ENCODE measurements around the gene TK1.

TK1 gene

GRCh38 chr17:78225088-78225865 lies 38.4 kb upstream of the TK1 start:
- H3K4me3 ChIP-seq (ENCODE audit: low read length in 2 of 2), result no peak overlapping the region
- no peak overlapping the region for H4K8ac ChIP-seq (ENCODE audit: low read depth, low read length)
- H2BK120ac ChIP-seq (ENCODE audit: low read depth, low read length), result no peak overlapping the region
- no peak for DNase-seq (ENCODE audit: low spot score)
- no peak overlapping the region for H4K91ac ChIP-seq (ENCODE audit: low read depth, low read length, poor library complexity)
- no peaks in the 10 kb centered on the region for H3K4me1 ChIP-seq (ENCODE audit: control insufficient read depth in 2 of 2, insufficient read depth in 1 of 2, low read depth in 1 of 2, low read length in 2 of 2)
- H2AK5ac ChIP-seq (ENCODE audit: low read depth, low read length), result no peak overlapping the region
- no peak overlapping the region for H2BK15ac ChIP-seq (ENCODE audit: low read length)
- H3K4me2 ChIP-seq (ENCODE audit: insufficient read depth, low read length, poor library complexity, severe bottlenecking), result no peak overlapping the region
- H2AFZ ChIP-seq (ENCODE audit: low read length), result no peak overlapping the region
- H3K9ac ChIP-seq (ENCODE audit: low read depth, low read length, poor library complexity), result no peak overlapping the region
- H2BK12ac ChIP-seq (ENCODE audit: low read length), result no peak overlapping the region
- no peak overlapping the region for H3K14ac ChIP-seq (ENCODE audit: low read length)
- H3K27ac ChIP-seq (replicated peaks; ENCODE audit: low read length), result no peak overlapping the region
- H3K4ac ChIP-seq (ENCODE audit: low read length), result no peak overlapping the region
- H3K36me3 ChIP-seq (replicated peaks in 1 of 2; ENCODE audit: control insufficient read depth in 2 of 2, insufficient read depth in 2 of 2, low read length in 2 of 2), result peaks cover 26 to 51% of the 10 kb centered on the region in 2 donors
- peaks cover 0 to 2% (median 1%) of the 10 kb centered on the region in 3 experiments for H3K27me3 ChIP-seq (ENCODE audit: control insufficient read depth in 3 of 3, insufficient read depth in 3 of 3, low read depth in 1 of 3, low read length in 3 of 3)
- no peak overlapping the region for H2BK5ac ChIP-seq (ENCODE audit: low read length)
- no CpG with 5 or more reads among the region's 16 CpGs for WGBS, 2 donors (ENCODE audit: extremely low coverage in 2 of 2, insufficient read length in 2 of 2, insufficient replicate concordance in 1 of 2)
- H3K23ac ChIP-seq (ENCODE audit: low read depth, low read length, poor library complexity), result no peak overlapping the region
- no peaks in the 10 kb centered on the region for H3K79me1 ChIP-seq (ENCODE audit: low read depth, low read length)
- H3K9me3 ChIP-seq (replicated peaks in 1 of 2; ENCODE audit: control insufficient read depth in 2 of 2, insufficient read depth in 1 of 2, low read depth in 1 of 2, low read length in 2 of 2), result peaks cover 0 to 2% of the 10 kb centered on the region in 2 donors
- H3K18ac ChIP-seq (ENCODE audit: low read length), result no peak overlapping the region

- Histone ChIP-seq H2AFZ (ENCODE audit: low read length) (no peak overlapping the region), H3K9ac (ENCODE audit: low read depth, low read length, poor library complexity) (no peak overlapping the region), H3K27ac (replicated peaks; ENCODE audit: low read length) (no peak overlapping the region), H2BK15ac (ENCODE audit: low read length) (no peak overlapping the region), H3K14ac (ENCODE audit: low read length) (no peak overlapping the region), H3K9me3 (replicated peaks in 1 of 2; ENCODE audit: control insufficient read depth in 2 of 2, insufficient read depth in 1 of 2, low read depth in 1 of 2, low read length in 2 of 2) (peaks cover 0 to 2% of the 10 kb centered on the region in 2 donors), H3K79me1 (ENCODE audit: low read depth, low read length) (peaks cover under 1% of the 10 kb centered on the region), H2BK5ac (ENCODE audit: low read length) (no peak overlapping the region), H3K4ac (ENCODE audit: low read length) (no peak overlapping the region), H3K27me3 (ENCODE audit: control insufficient read depth in 3 of 3, insufficient read depth in 3 of 3, low read depth in 1 of 3, low read length in 3 of 3) (no peaks in the 10 kb centered on the region), H2BK120ac (ENCODE audit: low read depth, low read length) (no peak overlapping the region), H3K4me2 (ENCODE audit: insufficient read depth, low read length, poor library complexity, severe bottlenecking) (no peak overlapping the region), H4K8ac (ENCODE audit: low read depth, low read length) (no peak overlapping the region), H3K23ac (ENCODE audit: low read depth, low read length, poor library complexity) (no peak overlapping the region), H3K4me3 (ENCODE audit: low read length in 2 of 2) (no peak overlapping the region), H4K91ac (ENCODE audit: low read depth, low read length, poor library complexity) (no peak overlapping the region), H2BK12ac (ENCODE audit: low read length) (no peak overlapping the region), H3K4me1 (ENCODE audit: control insufficient read depth in 2 of 2, insufficient read depth in 1 of 2, low read depth in 1 of 2, low read length in 2 of 2) (no peaks in the 10 kb centered on the region), H3K36me3 (replicated peaks in 1 of 2; ENCODE audit: control insufficient read depth in 2 of 2, insufficient read depth in 2 of 2, low read length in 2 of 2) (peaks cover 30 to 56% of the 10 kb centered on the region in 2 donors), H3K18ac (ENCODE audit: low read length) (peak overlapping the region; percentile 49), H2AK5ac (ENCODE audit: low read depth, low read length) (no peak overlapping the region)
- DNase-seq (ENCODE audit: low spot score), result no peak
- no CpG with 5 or more reads among the region's 27 CpGs for WGBS, 2 donors (ENCODE audit: extremely low coverage in 2 of 2, insufficient read length in 2 of 2, insufficient replicate concordance in 1 of 2)
Measured at GRCh38 chr17:78224231-78225087, 37.6 kb upstream of the TK1 start.

- no peak overlapping the region for H2BK5ac ChIP-seq (ENCODE audit: low read length)
- peaks cover 36 to 63% of the 10 kb centered on the region in 2 donors for H3K36me3 ChIP-seq (replicated peaks in 1 of 2; ENCODE audit: control insufficient read depth in 2 of 2, insufficient read depth in 2 of 2, low read length in 2 of 2)
- no peak overlapping the region for H2AK5ac ChIP-seq (ENCODE audit: low read depth, low read length)
- no peak overlapping the region for H2BK120ac ChIP-seq (ENCODE audit: low read depth, low read length)
- H3K4ac ChIP-seq (ENCODE audit: low read length), result no peak overlapping the region
- no peak overlapping the region for H3K14ac ChIP-seq (ENCODE audit: low read length)
- no peak overlapping the region for H3K27ac ChIP-seq (replicated peaks; ENCODE audit: low read length)
- H2BK15ac ChIP-seq (ENCODE audit: low read length), result no peak overlapping the region
- peaks cover 0 to 3% of the 10 kb centered on the region in 2 donors for H3K9me3 ChIP-seq (replicated peaks in 1 of 2; ENCODE audit: control insufficient read depth in 2 of 2, insufficient read depth in 1 of 2, low read depth in 1 of 2, low read length in 2 of 2)
- peaks cover 2% of the 10 kb centered on the region for H3K79me1 ChIP-seq (ENCODE audit: low read depth, low read length)
- no peaks in the 10 kb centered on the region for H3K27me3 ChIP-seq (ENCODE audit: control insufficient read depth in 3 of 3, insufficient read depth in 3 of 3, low read depth in 1 of 3, low read length in 3 of 3)
- H3K4me2 ChIP-seq (ENCODE audit: insufficient read depth, low read length, poor library complexity, severe bottlenecking), result no peak overlapping the region
- H4K8ac ChIP-seq (ENCODE audit: low read depth, low read length), result no peak overlapping the region
- no peak overlapping the region for H4K91ac ChIP-seq (ENCODE audit: low read depth, low read length, poor library complexity)
- H3K9ac ChIP-seq (ENCODE audit: low read depth, low read length, poor library complexity), result no peak overlapping the region
- WGBS, 2 donors (ENCODE audit: extremely low coverage in 2 of 2, insufficient read length in 2 of 2, insufficient replicate concordance in 1 of 2), result no CpG with 5 or more reads among the region's 3 CpGs
- no peak overlapping the region for H3K18ac ChIP-seq (ENCODE audit: low read length)
- H3K23ac ChIP-seq (ENCODE audit: low read depth, low read length, poor library complexity), result peak overlapping the region; percentile 46
- no peak for DNase-seq (ENCODE audit: low spot score)
- H3K4me3 ChIP-seq (ENCODE audit: low read length in 2 of 2), result no peak overlapping the region
- H2AFZ ChIP-seq (ENCODE audit: low read length), result no peak overlapping the region
- H3K4me1 ChIP-seq (ENCODE audit: control insufficient read depth in 2 of 2, insufficient read depth in 1 of 2, low read depth in 1 of 2, low read length in 2 of 2), result no peaks in the 10 kb centered on the region
- no peak overlapping the region for H2BK12ac ChIP-seq (ENCODE audit: low read length)
Measured at GRCh38 chr17:78223765-78224164, 36.9 kb upstream of the TK1 start.

GRCh38 chr17:78223061-78223460 lies 36.2 kb upstream of the TK1 start:
- H2AFZ ChIP-seq (ENCODE audit: low read length), result no peak overlapping the region
- H2BK120ac ChIP-seq (ENCODE audit: low read depth, low read length), result no peak overlapping the region
- H3K27me3 ChIP-seq (ENCODE audit: control insufficient read depth in 3 of 3, insufficient read depth in 3 of 3, low read depth in 1 of 3, low read length in 3 of 3), result no peaks in the 10 kb centered on the region
- H3K4me3 ChIP-seq (ENCODE audit: low read length in 2 of 2), result no peak overlapping the region
- peaks cover 2% of the 10 kb centered on the region for H3K79me1 ChIP-seq (ENCODE audit: low read depth, low read length)
- no peak overlapping the region for H2BK5ac ChIP-seq (ENCODE audit: low read length)
- H3K27ac ChIP-seq (replicated peaks; ENCODE audit: low read length), result no peak overlapping the region
- no peaks in the 10 kb centered on the region for H3K4me1 ChIP-seq (ENCODE audit: control insufficient read depth in 2 of 2, insufficient read depth in 1 of 2, low read depth in 1 of 2, low read length in 2 of 2)
- peaks cover 0 to 3% of the 10 kb centered on the region in 2 donors for H3K9me3 ChIP-seq (replicated peaks in 1 of 2; ENCODE audit: control insufficient read depth in 2 of 2, insufficient read depth in 1 of 2, low read depth in 1 of 2, low read length in 2 of 2)
- no peak overlapping the region for H3K18ac ChIP-seq (ENCODE audit: low read length)
- WGBS, 2 donors (ENCODE audit: extremely low coverage in 2 of 2, insufficient read length in 2 of 2, insufficient replicate concordance in 1 of 2), result no CpG with 5 or more reads among the region's 4 CpGs
- H3K36me3 ChIP-seq (replicated peaks in 1 of 2; ENCODE audit: control insufficient read depth in 2 of 2, insufficient read depth in 2 of 2, low read length in 2 of 2), result peaks cover 37 to 68% of the 10 kb centered on the region in 2 donors
- no peak overlapping the region for H3K9ac ChIP-seq (ENCODE audit: low read depth, low read length, poor library complexity)
- H2AK5ac ChIP-seq (ENCODE audit: low read depth, low read length), result no peak overlapping the region
- no peak for DNase-seq (ENCODE audit: low spot score)
- no peak overlapping the region for H4K91ac ChIP-seq (ENCODE audit: low read depth, low read length, poor library complexity)
- H3K4me2 ChIP-seq (ENCODE audit: insufficient read depth, low read length, poor library complexity, severe bottlenecking), result no peak overlapping the region
- no peak overlapping the region for H3K23ac ChIP-seq (ENCODE audit: low read depth, low read length, poor library complexity)
- H3K14ac ChIP-seq (ENCODE audit: low read length), result no peak overlapping the region
- H2BK15ac ChIP-seq (ENCODE audit: low read length), result no peak overlapping the region
- H4K8ac ChIP-seq (ENCODE audit: low read depth, low read length), result no peak overlapping the region
- H2BK12ac ChIP-seq (ENCODE audit: low read length), result no peak overlapping the region
- H3K4ac ChIP-seq (ENCODE audit: low read length), result no peak overlapping the region
